CD4-positive, alpha-beta T cell treated with Interleukin-6 at 100 ng/mL for 8 hours (primary cell): Measurements from ENCODE around the gene SPATA32.
"Not testable (repeated sequence)": the region's sequence is repeated elsewhere in the genome, so short reads cannot be mapped to it uniquely, and the experiment has no call there.

ENCODE experiments used
- DNase-seq: peaks from one replicate; pipeline ENCODE4 v3.0.0-alpha.2; 2020; ENCODE audit warnings: mixed read lengths, low spot score

SPATA32 gene

GRCh38 chr17:45261577-45262515, at the start of gene SPATA32:
Gene SPATA32, minus strand, starts transcription at chr17:45262094. Its CDS starts 78 bp downstream, at chr17:45262016.
- DNase-seq: peak; percentile 67

GRCh38 chr17:45311401-45311759, 49.5 kb upstream of the SPATA32 start:
- DNase-seq: no peak

GRCh38 chr17:45310380-45311324, 48.8 kb upstream of the SPATA32 start:
- DNase-seq: no peak

- DNase-seq: no peak
Measured at GRCh38 chr17:45309400-45309799, 47.5 kb upstream of the SPATA32 start.

GRCh38 chr17:45308840-45309239, 46.9 kb upstream of the SPATA32 start:
- DNase-seq: no peak

- no peak for DNase-seq
Measured at GRCh38 chr17:45308016-45308365, 46.1 kb upstream of the SPATA32 start.

- peak; percentile 14 for DNase-seq
Measured at GRCh38 chr17:45307290-45308015, 45.6 kb upstream of the SPATA32 start.

- no peak for DNase-seq
Measured at GRCh38 chr17:45306623-45307022, 44.7 kb upstream of the SPATA32 start.

GRCh38 chr17:45306094-45306493, 44.2 kb upstream of the SPATA32 start:
- DNase-seq: no peak

- DNase-seq: no peak
Measured at GRCh38 chr17:45305530-45306087, 43.7 kb upstream of the SPATA32 start.

- peak; percentile 14 for DNase-seq
Measured at GRCh38 chr17:45302649-45303173, 40.8 kb upstream of the SPATA32 start.

GRCh38 chr17:45302220-45302619, 40.3 kb upstream of the SPATA32 start:
- DNase-seq: not testable (repeated sequence)

- DNase-seq: no peak
Measured at GRCh38 chr17:45301674-45302073, 39.8 kb upstream of the SPATA32 start.

GRCh38 chr17:45300060-45300751, 38.3 kb upstream of the SPATA32 start:
- DNase-seq: no peak

GRCh38 chr17:45299361-45299760, 37.5 kb upstream of the SPATA32 start:
- DNase-seq: no peak

- DNase-seq: no peak
Measured at GRCh38 chr17:45298546-45299285, 36.8 kb upstream of the SPATA32 start.

- DNase-seq: no peak
Measured at GRCh38 chr17:45296833-45297124, 34.9 kb upstream of the SPATA32 start.

- no peak for DNase-seq
Measured at GRCh38 chr17:45296003-45296832, 34.3 kb upstream of the SPATA32 start.

GRCh38 chr17:45294506-45294905, 32.6 kb upstream of the SPATA32 start:
- DNase-seq: no peak
